ENCODE measurements around the gene GABBR2.

- no peak for TF ChIP-seq CTCF (IDR thresholded peaks at IDR 0.05)
- TF ChIP-seq SIN3A (IDR thresholded peaks at IDR 0.05; ENCODE audit: borderline replicate concordance, insufficient read depth, low read depth, low read length) = no peak
- no peak for TF ChIP-seq REST (IDR thresholded peaks at IDR 0.05; ENCODE audit: insufficient read depth in 1 of 2, low read depth in 2 of 2, low read length in 1 of 2)
Measured at GRCh38 chr9:98550206-98550820, 158.4 kb downstream of the GABBR2 start.
